Endodermal cell (in vitro differentiated cells): ENCODE data around the gene P4HTM. TPM values are rescaled to one million over a fixed set of nuclear protein-coding genes. Genes with fewer than 3 reads are reported as not detected.

ENCODE experiments used
- DNase-seq: peaks from one replicate; pipeline ENCODE4 v3.0.0-alpha.2; 2017
- H3K27ac ChIP-seq: 2 replicates; pipeline ENCODE4 v1.5.1; 2013; ENCODE audit warnings: mild to moderate bottlenecking, low read depth, low read length, moderate library complexity
- H3K27me3 ChIP-seq: 2 replicates; pipeline ENCODE4 v1.6.1; 2013; ENCODE audit warnings: mild to moderate bottlenecking, low read length, moderate library complexity; ENCODE audit not compliant: insufficient read depth, control insufficient read depth, poor library complexity, severe bottlenecking
- H3K36me3 ChIP-seq: 2 replicates; pipeline ENCODE4 v1.7.0; 2013; ENCODE audit warnings: mild to moderate bottlenecking, low read length, moderate library complexity; ENCODE audit not compliant: control insufficient read depth, insufficient read depth
- H3K4me1 ChIP-seq: one replicate; pipeline ENCODE4 v1.7.0; 2013; ENCODE audit warnings: low read length; ENCODE audit not compliant: control insufficient read depth, insufficient read depth
- H3K4me3 ChIP-seq: 2 replicates; pipeline ENCODE4 v1.5.1; 2013; ENCODE audit warnings: mild to moderate bottlenecking, low read length, moderate library complexity
- H3K9ac ChIP-seq: 2 replicates; pipeline ENCODE4 v1.6.1; 2013; ENCODE audit warnings: mild to moderate bottlenecking, low read length, moderate library complexity; ENCODE audit not compliant: poor library complexity, severe bottlenecking; ENCODE audit errors: extremely low read depth
- H3K9me3 ChIP-seq: 2 replicates; pipeline ENCODE4 v1.6.1; 2013; ENCODE audit warnings: mild to moderate bottlenecking, low read length, moderate library complexity; ENCODE audit not compliant: control insufficient read depth
- H3K27ac Mint-ChIP-seq: 2 replicates; pipeline ENCODE4 v1.8.0; 2020; ENCODE audit warnings: mixed read lengths
- H3K27me3 Mint-ChIP-seq: 2 replicates; pipeline ENCODE4 v1.8.0; 2021; ENCODE audit warnings: mild to moderate bottlenecking, mixed read lengths; ENCODE audit not compliant: insufficient read depth
- H3K36me3 Mint-ChIP-seq: 2 replicates; pipeline ENCODE4 v1.8.0; 2020; ENCODE audit warnings: low read depth, mixed read lengths
- H3K4me1 Mint-ChIP-seq: 2 replicates; pipeline ENCODE4 v1.8.0; 2020; ENCODE audit warnings: mixed read lengths
- H3K4me3 Mint-ChIP-seq: 2 replicates; pipeline ENCODE4 v1.8.0; 2020; ENCODE audit warnings: mild to moderate bottlenecking, moderate library complexity, mixed read lengths
- H3K9me3 Mint-ChIP-seq: 2 replicates; pipeline ENCODE4 v1.8.0; 2020; ENCODE audit warnings: mild to moderate bottlenecking, mixed read lengths
- WGBS, 2 experiments: methylation state at CpG; one replicate each; pipeline versions ENCODE4 v1.1.5 to v1.1.7; 2013; ENCODE audit warnings: missing lambda C conversion rate in 2 of 2, mixed read lengths in 1 of 2; ENCODE audit not compliant: insufficient coverage in 1 of 2, insufficient read length in 1 of 2; 5-methylcytosine and 5-hydroxymethylcytosine counted together
- total RNA-seq, 2 donors: library from RNA; stranded (reverse); fragmentation: NEBNext Ultra II Directional in 1 of 2; extraction: Animal tissue kit (Norgen Biotek cat#: 25700) in 1 of 2; gene quantifications; 2 replicates in 1 of 2; 3 replicates in 1 of 2; pipeline ENCODE4 v1.2.1, GENCODE V29; 2021
- TF ChIP-seq, protein P1 (sequence below): fragments of 200-600 bp; sonication (generic); conservative IDR thresholded peaks from 2 replicates; pipeline ENCODE4 v1.5.0; 2021; ENCODE audit warnings: antibody characterized with exemption, mild to moderate bottlenecking

P4HTM gene
- total RNA-seq, 2 donors from 2014 or later = 12.4 to 17.6 TPM

- TF ChIP-seq, protein P1, sequence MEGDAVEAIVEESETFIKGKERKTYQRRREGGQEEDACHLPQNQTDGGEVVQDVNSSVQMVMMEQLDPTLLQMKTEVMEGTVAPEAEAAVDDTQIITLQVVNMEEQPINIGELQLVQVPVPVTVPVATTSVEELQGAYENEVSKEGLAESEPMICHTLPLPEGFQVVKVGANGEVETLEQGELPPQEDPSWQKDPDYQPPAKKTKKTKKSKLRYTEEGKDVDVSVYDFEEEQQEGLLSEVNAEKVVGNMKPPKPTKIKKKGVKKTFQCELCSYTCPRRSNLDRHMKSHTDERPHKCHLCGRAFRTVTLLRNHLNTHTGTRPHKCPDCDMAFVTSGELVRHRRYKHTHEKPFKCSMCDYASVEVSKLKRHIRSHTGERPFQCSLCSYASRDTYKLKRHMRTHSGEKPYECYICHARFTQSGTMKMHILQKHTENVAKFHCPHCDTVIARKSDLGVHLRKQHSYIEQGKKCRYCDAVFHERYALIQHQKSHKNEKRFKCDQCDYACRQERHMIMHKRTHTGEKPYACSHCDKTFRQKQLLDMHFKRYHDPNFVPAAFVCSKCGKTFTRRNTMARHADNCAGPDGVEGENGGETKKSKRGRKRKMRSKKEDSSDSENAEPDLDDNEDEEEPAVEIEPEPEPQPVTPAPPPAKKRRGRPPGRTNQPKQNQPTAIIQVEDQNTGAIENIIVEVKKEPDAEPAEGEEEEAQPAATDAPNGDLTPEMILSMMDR = no peak
- no peak overlapping the region for H3K27ac Mint-ChIP-seq
- peak overlapping the region; percentile 76 for H3K27ac ChIP-seq
Observed at GRCh38 chr3:48997714-48998637, 7.9 kb downstream of the P4HTM start.

GRCh38 chr3:48999085-48999858 lies 9.2 kb downstream of the P4HTM start:
- H3K27ac Mint-ChIP-seq = no peak overlapping the region
- H3K27ac ChIP-seq = peak overlapping the region; percentile 72

More at GRCh38 chr3:48997714-48998637, 7.9 kb downstream of the P4HTM start:
- no peak overlapping the region for H3K4me3 ChIP-seq
- H3K9me3 ChIP-seq = no peaks in the 10 kb centered on the region
- peaks cover 83% of the 10 kb centered on the region for H3K27me3 ChIP-seq
- no peak overlapping the region for H3K9ac ChIP-seq
- peaks cover 78% of the 10 kb centered on the region for H3K27me3 Mint-ChIP-seq
- H3K4me1 Mint-ChIP-seq = peaks cover 22% of the 10 kb centered on the region
- no peaks in the 10 kb centered on the region for H3K36me3 ChIP-seq
- DNase-seq = peak; percentile 72
- H3K36me3 Mint-ChIP-seq = peaks cover 6% of the 10 kb centered on the region
- peaks cover 5% of the 10 kb centered on the region for H3K4me1 ChIP-seq
- no peak overlapping the region for H3K4me3 Mint-ChIP-seq
- H3K9me3 Mint-ChIP-seq = no peaks in the 10 kb centered on the region
- WGBS, 2 experiments = 87 to 91% methylated on average over 10 to 20 of the region's 20 CpGs

DNA sequence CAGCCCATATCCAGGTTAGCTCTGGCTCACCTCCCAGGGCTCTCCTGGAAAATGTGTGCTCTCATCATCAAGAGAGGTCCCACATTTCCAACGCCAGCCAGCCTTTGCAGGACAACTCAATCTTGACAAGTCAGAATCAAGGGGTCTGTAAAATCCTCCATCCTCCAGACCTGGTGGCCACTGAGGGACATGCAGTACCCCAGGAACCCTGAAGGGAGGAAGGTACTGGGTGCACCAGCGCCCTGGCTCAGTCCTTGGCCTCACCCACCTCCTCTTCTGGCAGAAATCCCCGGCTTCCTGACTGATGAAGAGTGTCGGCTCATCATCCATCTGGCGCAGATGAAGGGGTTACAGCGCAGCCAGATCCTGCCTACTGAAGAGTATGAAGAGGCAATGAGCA lies 11.1 kb downstream of the P4HTM start:
- Histone ChIP-seq H3K4me1 (peaks cover 14% of the 10 kb centered on the region), H3K27me3 (peaks cover 92% of the 10 kb centered on the region), H3K4me3 (no peak overlapping the region), H3K9ac (no peak overlapping the region), H3K9me3 (no peaks in the 10 kb centered on the region), H3K36me3 (no peaks in the 10 kb centered on the region), H3K27ac (no peak overlapping the region)
- no peaks in the 10 kb centered on the region for H3K9me3 Mint-ChIP-seq
- TF ChIP-seq, protein P1 = peak; percentile 49
- no peak overlapping the region for H3K27ac Mint-ChIP-seq
- H3K4me1 Mint-ChIP-seq = peaks cover 33% of the 10 kb centered on the region
- H3K36me3 Mint-ChIP-seq = no peaks in the 10 kb centered on the region
- no peak overlapping the region for H3K4me3 Mint-ChIP-seq
- 92 to 95% methylated on average over 3 to 6 of the region's 6 CpGs for WGBS, 2 experiments
- no peak for DNase-seq
- H3K27me3 Mint-ChIP-seq = peaks cover 79% of the 10 kb centered on the region

More at GRCh38 chr3:48999085-48999858, 9.2 kb downstream of the P4HTM start:
- TF ChIP-seq, protein P1 = no peak
- Histone ChIP-seq H3K4me1 (peaks cover 10% of the 10 kb centered on the region), H3K27me3 (peaks cover 84% of the 10 kb centered on the region), H3K9me3 (no peaks in the 10 kb centered on the region), H3K9ac (no peak overlapping the region), H3K36me3 (no peaks in the 10 kb centered on the region), H3K4me3 (peak overlapping the region; percentile 49)
- DNase-seq = no peak
- Mint-ChIP-seq H3K27me3 (peaks cover 79% of the 10 kb centered on the region), H3K4me1 (peaks cover 28% of the 10 kb centered on the region), H3K4me3 (no peak overlapping the region), H3K9me3 (no peaks in the 10 kb centered on the region), H3K36me3 (peaks cover 4% of the 10 kb centered on the region)
- WGBS, 2 experiments = 83 to 90% methylated on average over 6 to 8 of the region's 8 CpGs
